HG03575 (cell line): ENCODE data around the gene PHETA2.
A peak's percentile ranks its signal among the peaks of the same experiment; 100 is the strongest.
"Not testable (repeated sequence)": the region's sequence is repeated elsewhere in the genome, so short reads cannot be mapped to it uniquely, and the experiment has no call there.

Experiments
- ATAC-seq: cut with Tn5 transposase; IDR thresholded peaks from one replicate; pipeline ENCODE4 v1.9.1; 2021; ENCODE audit not compliant: unreplicated experiment, insufficient number of reproducible peaks, low FRiP score; ENCODE audit errors: extremely low read depth

Gene PHETA2

GRCh38 chr22:42067671-42068251 lies 6.3 kb upstream of the PHETA2 start:
- no peak for ATAC-seq

- no peak for ATAC-seq
Measured at GRCh38 chr22:42068291-42068690, 5.8 kb upstream of the PHETA2 start.

GRCh38 chr22:42069801-42070516 lies 4.1 kb upstream of the PHETA2 start:
- no peak for ATAC-seq

- ATAC-seq: no peak
Measured at GRCh38 chr22:42070517-42071422, 3.3 kb upstream of the PHETA2 start, which contains the start of gene NAGA. Gene NAGA, minus strand, starts transcription at chr22:42070812. Its CDS starts 515 bp downstream, at chr22:42070297.

GRCh38 chr22:42071508-42071907 lies 2.5 kb upstream of the PHETA2 start:
- not testable (repeated sequence) for ATAC-seq

- no peak for ATAC-seq
Measured at GRCh38 chr22:42072606-42073330, 1.3 kb upstream of the PHETA2 start.

GRCh38 chr22:42073621-42074041 lies 417 bp upstream of the PHETA2 start:
- ATAC-seq: no peak

- no peak for ATAC-seq
Measured at GRCh38 chr22:42074846-42075676, 1.0 kb downstream of the PHETA2 start.

GRCh38 chr22:42076764-42077485 lies 2.9 kb downstream of the PHETA2 start:
- no peak for ATAC-seq

GRCh38 chr22:42077486-42078125 lies 3.6 kb downstream of the PHETA2 start:
- no peak for ATAC-seq

GRCh38 chr22:42078469-42079318 lies 4.6 kb downstream of the PHETA2 start:
- no peak for ATAC-seq

GRCh38 chr22:42079319-42080251 lies 5.5 kb downstream of the PHETA2 start, which contains the start of gene SMDT1:
Gene SMDT1, plus strand, starts transcription at chr22:42079700. Its CDS starts 69 bp downstream, at chr22:42079769.
- peak; percentile 35 for ATAC-seq

GRCh38 chr22:42080287-42080686 lies 6.2 kb downstream of the PHETA2 start:
- no peak for ATAC-seq

GRCh38 chr22:42083119-42083518 lies 9.1 kb downstream of the PHETA2 start:
- no peak for ATAC-seq

- no peak for ATAC-seq
Measured at GRCh38 chr22:42084874-42085273, 10.8 kb downstream of the PHETA2 start.
